Tibial artery (tissue), 4 donors: ENCODE results near the gene TNFSF15.

Experiments
- DNase-seq, 2 donors: peaks; one replicate each; pipeline ENCODE4 v3.0.0-alpha.2; 2019
- H3K27ac ChIP-seq, 2 donors: fragments of 200-600 bp; sonication (generic) in 1 of 2; 1 replicate in 1 of 2; 2 replicates in 1 of 2; pipeline ENCODE4 v1.5.1; 2018 to 2019; ENCODE audit warnings: mild to moderate bottlenecking in 1 of 2
- H3K27me3 ChIP-seq, 2 donors: fragments of 200-600 bp; sonication (generic) in 1 of 2; one replicate each; pipeline versions ENCODE4 v1.5.1 to v1.6.0; 2016 to 2019
- H3K36me3 ChIP-seq, 3 donors: fragments of 200-600 bp; sonication (generic) in 2 of 3; one replicate each; pipeline ENCODE4 v1.5.1; 2016 to 2019; ENCODE audit warnings: mild to moderate bottlenecking in 2 of 3
- H3K4me1 ChIP-seq, 4 donors: fragments of 200-600 bp; sonication (generic) in 2 of 4; 1 replicate in 3 of 4; 2 replicates in 1 of 4; pipeline ENCODE4 v1.5.1; 2016 to 2019
- H3K4me3 ChIP-seq, 2 donors: fragments of 200-600 bp; sonication (generic) in 1 of 2; 1 replicate in 1 of 2; 2 replicates in 1 of 2; pipeline ENCODE4 v1.5.1; 2018 to 2019; ENCODE audit warnings: mild to moderate bottlenecking in 2 of 2
- H3K9me3 ChIP-seq, 3 donors: fragments of 200-600 bp; sonication (generic) in 1 of 3; one replicate each; pipeline ENCODE4 v1.5.1; 2016 to 2019
- intact Hi-C: fragments of 100-400 bp; cut with DNase I; formaldehyde crosslinking; loops from one replicate; pipeline ENCODE4 v1.15.0; 2023; ENCODE audit warnings: low total_unique reads
- TF ChIP-seq, protein P1 (sequence below), 2 experiments: fragments of 200-600 bp in 1 of 2; fragments of 450-650 bp in 1 of 2; IDR thresholded peaks; one replicate each; pipeline ENCODE4 v1.5.1; 2017 to 2019; ENCODE audit warnings: antibody characterized with exemption in 2 of 2, mild to moderate bottlenecking in 1 of 2, moderate library complexity in 1 of 2

Gene TNFSF15

DNA sequence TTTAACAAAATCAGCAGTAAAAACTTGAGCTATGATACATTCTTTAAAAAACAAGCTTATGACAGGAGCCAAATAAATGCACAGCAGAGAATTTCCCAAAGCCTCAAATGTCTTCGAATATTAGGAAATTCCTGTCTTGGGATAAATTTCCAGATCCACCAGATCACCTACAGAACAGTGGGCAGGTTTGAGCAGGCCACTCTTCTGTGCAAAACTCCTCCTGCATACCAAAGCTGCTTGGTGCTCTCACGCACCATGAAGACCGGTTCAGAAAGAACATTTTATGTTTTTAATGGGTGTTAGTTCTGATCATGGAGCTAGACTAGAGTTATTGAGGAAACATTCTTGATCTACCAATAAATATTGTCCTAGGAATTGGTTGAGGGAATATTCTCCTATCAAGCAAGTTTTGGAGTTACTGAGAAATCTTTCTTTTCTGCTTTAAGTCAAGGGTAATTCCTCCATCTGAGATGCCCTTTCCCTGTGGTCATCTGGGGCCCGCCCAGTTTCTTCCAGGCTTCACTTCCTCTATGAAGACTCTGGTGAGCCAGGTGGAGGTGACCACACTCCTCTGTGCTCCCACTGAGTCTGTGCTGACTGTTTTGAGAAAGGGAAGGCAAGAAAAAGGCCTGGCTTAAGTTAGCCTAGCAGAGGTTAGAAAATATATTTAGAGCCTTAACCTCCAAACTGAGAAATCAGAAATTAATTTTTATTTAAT lies 17.9 kb downstream of the TNFSF15 start:
- intact Hi-C loops, result no loop called here
- no peaks in the 10 kb centered on the region for H3K9me3 ChIP-seq
- no peak for DNase-seq
- H3K36me3 ChIP-seq, result no peaks in the 10 kb centered on the region
- no peaks in the 10 kb centered on the region for H3K27me3 ChIP-seq
- TF ChIP-seq, protein P1, sequence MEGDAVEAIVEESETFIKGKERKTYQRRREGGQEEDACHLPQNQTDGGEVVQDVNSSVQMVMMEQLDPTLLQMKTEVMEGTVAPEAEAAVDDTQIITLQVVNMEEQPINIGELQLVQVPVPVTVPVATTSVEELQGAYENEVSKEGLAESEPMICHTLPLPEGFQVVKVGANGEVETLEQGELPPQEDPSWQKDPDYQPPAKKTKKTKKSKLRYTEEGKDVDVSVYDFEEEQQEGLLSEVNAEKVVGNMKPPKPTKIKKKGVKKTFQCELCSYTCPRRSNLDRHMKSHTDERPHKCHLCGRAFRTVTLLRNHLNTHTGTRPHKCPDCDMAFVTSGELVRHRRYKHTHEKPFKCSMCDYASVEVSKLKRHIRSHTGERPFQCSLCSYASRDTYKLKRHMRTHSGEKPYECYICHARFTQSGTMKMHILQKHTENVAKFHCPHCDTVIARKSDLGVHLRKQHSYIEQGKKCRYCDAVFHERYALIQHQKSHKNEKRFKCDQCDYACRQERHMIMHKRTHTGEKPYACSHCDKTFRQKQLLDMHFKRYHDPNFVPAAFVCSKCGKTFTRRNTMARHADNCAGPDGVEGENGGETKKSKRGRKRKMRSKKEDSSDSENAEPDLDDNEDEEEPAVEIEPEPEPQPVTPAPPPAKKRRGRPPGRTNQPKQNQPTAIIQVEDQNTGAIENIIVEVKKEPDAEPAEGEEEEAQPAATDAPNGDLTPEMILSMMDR (IDR thresholded peaks at IDR 0.05), result no peak
- no peak overlapping the region for H3K4me3 ChIP-seq
- H3K4me1 ChIP-seq, result no peaks in the 10 kb centered on the region
- H3K27ac ChIP-seq, result no peak overlapping the region

DNA sequence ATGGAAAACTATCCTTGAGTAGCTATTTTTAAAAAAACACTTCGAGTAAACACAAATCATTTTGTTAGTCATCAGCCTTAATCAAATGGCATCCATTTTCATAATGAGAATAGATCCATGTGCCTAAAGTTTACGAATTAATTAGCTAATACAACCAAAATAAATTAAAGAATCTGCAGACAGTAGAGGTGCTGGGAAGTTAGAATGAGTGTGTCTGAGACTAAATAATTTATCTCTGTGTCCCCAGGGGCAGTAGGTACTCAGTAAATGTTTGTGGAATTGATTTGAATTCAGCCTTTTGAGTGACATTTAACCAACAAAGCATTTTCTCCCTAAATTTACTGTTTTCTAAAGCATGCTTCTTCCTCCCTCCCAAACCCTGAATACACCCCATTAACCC lies 18.6 kb downstream of the TNFSF15 start:
- H3K4me3 ChIP-seq, result no peak overlapping the region
- H3K27me3 ChIP-seq, result no peaks in the 10 kb centered on the region
- H3K27ac ChIP-seq, result no peak overlapping the region
- no peaks in the 10 kb centered on the region for H3K4me1 ChIP-seq
- H3K36me3 ChIP-seq, result no peaks in the 10 kb centered on the region
- intact Hi-C loops, result no loop called here
- DNase-seq, result no peak
- H3K9me3 ChIP-seq, result no peaks in the 10 kb centered on the region
- TF ChIP-seq, protein P1 (IDR thresholded peaks at IDR 0.05), result no peak

DNA sequence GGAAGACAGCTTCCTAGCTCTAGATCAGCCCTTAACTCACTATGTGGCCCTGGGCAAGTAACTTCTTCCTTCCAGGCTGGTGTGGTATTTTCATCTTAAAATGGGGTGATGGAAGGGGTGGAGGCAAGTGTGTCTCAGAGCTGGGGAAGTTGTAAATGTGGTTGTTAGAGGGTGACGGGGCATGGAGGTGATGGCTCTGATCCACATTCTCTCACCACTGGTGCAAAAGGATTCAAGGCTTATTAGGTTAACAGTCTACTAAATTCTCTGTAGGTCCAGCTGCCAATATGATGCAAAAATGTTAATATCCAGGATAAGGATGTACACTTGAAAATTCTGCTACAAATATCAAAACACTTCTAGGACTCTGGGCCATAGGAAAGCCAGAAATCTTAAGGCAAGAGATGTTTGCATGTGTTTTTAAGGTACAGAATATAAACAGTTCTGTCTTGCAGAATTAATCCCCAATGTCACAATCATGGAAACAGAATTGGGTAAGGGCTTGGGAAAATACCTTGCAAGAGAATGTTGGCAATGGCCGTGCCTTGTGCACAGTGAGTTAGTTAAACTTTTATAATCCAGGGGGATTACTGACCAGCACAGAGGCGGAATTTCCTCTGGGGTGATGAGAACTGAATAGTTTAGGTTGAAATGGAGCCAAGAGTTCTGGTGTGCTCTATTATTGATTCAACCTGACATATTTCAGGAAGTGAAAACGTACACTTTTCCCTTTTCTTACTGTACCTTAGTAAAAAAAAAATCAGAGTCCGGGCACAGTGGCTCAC lies 19.8 kb downstream of the TNFSF15 start:
- Histone ChIP-seq H3K36me3 (no peaks in the 10 kb centered on the region), H3K4me1 (no peaks in the 10 kb centered on the region), H3K27ac (no peak overlapping the region), H3K4me3 (no peak overlapping the region), H3K27me3 (no peaks in the 10 kb centered on the region), H3K9me3 (no peaks in the 10 kb centered on the region)
- TF ChIP-seq, protein P1 (IDR thresholded peaks at IDR 0.05), result no peak
- intact Hi-C loops, result no loop called here
- no peak for DNase-seq

DNA sequence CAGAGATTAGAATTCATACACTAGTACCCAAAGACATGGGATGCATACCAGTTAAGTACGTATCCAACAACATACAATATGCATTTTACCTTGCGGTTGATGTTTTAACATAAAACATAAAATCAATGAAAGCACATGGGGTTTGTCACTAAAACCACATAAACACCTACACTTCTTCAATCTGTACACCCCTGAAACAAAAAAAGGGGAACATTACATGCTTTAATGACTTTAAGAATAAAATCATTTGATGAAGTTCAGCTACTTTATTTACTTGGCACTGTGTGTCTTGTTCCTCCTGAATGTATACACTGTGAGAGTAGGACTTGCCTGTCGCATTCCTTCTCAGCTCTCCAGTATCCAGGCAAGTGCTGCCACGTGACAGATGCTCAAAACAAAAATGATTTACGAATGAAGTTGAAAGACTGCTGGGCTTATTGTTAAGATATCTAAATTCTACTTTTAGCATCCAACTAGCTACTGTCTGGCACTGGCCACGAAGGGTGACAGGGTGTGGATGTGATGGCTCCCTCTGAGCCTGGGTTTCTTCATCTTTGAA lies 21.0 kb downstream of the TNFSF15 start:
- intact Hi-C loops, result no loop called here
- no peak for DNase-seq
- H3K4me1 ChIP-seq, result peaks cover 0 to under 1% (median 0%) of the 10 kb centered on the region in 4 donors

DNA sequence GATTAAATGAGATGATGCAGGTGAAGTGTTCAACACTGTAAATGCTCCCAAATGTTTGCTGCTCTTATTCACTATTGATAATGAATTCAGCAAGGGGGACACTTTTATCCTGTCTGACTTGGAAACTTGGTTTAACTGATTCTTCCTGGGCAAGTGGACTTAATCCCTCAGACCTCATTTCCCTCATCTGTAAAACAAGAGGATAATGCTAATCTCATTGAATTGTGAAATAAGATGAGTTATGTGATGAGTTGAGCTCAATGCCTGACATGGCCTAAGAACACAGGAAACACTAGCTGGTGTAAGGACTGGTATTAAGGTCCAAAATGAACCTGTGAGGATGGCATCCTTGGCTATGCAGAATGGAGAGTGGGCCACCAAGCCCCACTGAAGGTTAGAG lies 23.3 kb downstream of the TNFSF15 start:
- no peak for DNase-seq
- intact Hi-C loops, result no loop called here
- TF ChIP-seq, protein P1 (IDR thresholded peaks at IDR 0.05), result no peak

More for the DNA sequence above, 21.0 kb downstream of the TNFSF15 start:
- Histone ChIP-seq H3K9me3 (no peaks in the 10 kb centered on the region), H3K4me3 (no peak overlapping the region), H3K36me3 (no peaks in the 10 kb centered on the region), H3K27ac (no peak overlapping the region), H3K27me3 (no peaks in the 10 kb centered on the region)
- TF ChIP-seq, protein P1 (IDR thresholded peaks at IDR 0.05), result no peak

More for the DNA sequence above, 23.3 kb downstream of the TNFSF15 start:
- H3K4me3 ChIP-seq, result no peak overlapping the region
- peaks cover 0 to 21% (median 11%) of the 10 kb centered on the region in 4 donors for H3K4me1 ChIP-seq
- no peaks in the 10 kb centered on the region for H3K9me3 ChIP-seq
- no peaks in the 10 kb centered on the region for H3K36me3 ChIP-seq
- no peaks in the 10 kb centered on the region for H3K27me3 ChIP-seq
- no peak overlapping the region for H3K27ac ChIP-seq
